GM19193 (cell line): ENCODE measurements around the gene LITAF.

Experiments
- POLR2A ChIP-seq: IDR thresholded peaks from 4 replicates; pipeline ENCODE4 v1.6.1; 2011; ENCODE audit not compliant: insufficient read depth, insufficient read length; ENCODE audit errors: extremely low read depth

Gene LITAF

GRCh38 chr16:11570258-11570657, 16.5 kb downstream of the LITAF start:
- no peak for TF ChIP-seq POLR2A

DNA sequence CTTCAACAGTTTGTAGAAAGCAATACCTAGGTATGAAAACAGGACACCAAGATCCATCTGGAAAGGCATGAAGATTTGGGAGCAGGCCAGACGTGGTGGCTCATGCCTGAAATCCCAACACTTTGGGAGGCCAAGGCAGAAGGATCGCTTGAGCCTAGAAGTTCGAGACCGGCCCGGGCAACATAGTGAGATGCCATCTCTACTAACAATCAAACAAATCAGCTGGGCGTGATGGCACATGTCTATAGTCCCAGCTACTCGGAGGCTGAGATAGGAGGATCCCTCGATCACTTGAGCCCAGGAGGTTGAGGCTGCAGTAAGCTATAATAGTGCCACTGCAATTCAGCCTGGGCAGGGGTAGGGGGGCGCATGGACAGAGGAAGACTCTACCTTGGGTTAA, 20.3 kb downstream of the LITAF start:
- no peak for TF ChIP-seq POLR2A

- TF ChIP-seq POLR2A = no peak
Measured at GRCh38 chr16:11565665-11566064, 21.1 kb downstream of the LITAF start.

- no peak for TF ChIP-seq POLR2A
Measured at GRCh38 chr16:11564046-11564926, 22.4 kb downstream of the LITAF start.

DNA sequence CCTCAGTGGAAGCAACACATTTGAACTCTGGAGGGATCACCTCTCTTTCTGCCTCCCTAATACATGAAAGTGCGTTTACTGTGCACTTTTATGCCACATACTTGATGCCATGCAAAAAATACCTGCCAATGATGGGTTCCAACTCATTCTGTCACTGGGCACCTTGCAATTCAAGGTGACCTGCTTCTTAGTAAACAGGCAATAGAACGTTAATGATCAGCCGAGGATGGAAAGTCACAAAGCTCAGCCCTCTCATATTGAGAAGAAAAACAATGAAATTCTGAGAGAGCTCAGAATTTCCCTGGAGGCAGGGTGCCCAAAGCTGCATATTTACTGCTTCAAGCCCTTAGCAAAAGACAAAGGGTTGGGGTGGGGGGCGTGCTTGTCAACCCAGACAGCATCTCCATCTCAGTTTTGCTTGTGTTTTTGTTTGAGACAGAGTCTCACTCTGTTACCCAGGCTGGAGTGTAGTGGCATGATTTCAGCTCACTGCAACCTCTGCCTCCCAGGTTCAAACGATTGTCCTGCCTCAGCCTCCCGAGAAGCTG, 23.2 kb downstream of the LITAF start:
- TF ChIP-seq POLR2A = no peak

GRCh38 chr16:11562941-11563340, 23.8 kb downstream of the LITAF start:
- no peak for TF ChIP-seq POLR2A

DNA sequence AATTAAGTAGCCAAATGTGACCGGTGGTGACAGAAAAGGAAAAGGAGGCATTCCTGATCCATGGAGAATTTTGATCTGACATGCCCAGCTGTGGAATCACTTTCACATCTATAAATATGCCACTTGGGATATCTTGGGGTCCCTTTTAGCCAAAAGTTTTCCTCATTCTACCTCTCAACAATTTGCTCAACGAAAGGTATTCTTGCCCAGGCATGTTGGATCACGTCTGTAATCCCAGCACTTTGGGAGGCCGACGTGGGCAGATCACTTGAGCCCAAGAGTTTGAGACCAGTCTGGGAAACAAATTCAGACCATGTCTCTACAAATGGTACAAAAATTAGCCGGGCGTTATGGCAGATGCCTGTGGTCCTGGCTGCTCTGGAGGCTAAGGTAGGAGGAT, 24.3 kb downstream of the LITAF start:
- no peak for TF ChIP-seq POLR2A

DNA sequence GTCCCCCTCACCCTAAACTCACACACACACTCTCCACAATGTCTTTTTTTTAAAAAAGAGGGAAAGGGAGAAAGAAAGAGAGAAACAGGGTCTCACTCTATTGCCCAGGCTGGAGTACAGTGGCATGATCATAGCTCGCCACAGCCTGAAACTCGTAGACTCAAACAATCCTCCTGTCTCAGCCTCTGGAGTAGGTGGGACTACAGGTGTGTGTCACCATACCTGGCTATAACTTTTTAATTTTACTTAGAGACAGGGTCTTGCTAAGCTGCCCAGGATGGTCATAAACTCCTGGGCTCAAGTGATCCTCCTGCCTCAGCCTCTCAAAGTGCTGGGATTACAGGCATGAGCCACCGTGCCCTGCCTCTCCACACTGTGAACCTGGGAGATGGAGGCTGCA, 24.9 kb downstream of the LITAF start:
- no peak for TF ChIP-seq POLR2A

- no peak for TF ChIP-seq POLR2A
Measured at GRCh38 chr16:11561454-11561805, 25.3 kb downstream of the LITAF start.

GRCh38 chr16:11560701-11561453, 25.8 kb downstream of the LITAF start:
- TF ChIP-seq POLR2A = no peak

DNA sequence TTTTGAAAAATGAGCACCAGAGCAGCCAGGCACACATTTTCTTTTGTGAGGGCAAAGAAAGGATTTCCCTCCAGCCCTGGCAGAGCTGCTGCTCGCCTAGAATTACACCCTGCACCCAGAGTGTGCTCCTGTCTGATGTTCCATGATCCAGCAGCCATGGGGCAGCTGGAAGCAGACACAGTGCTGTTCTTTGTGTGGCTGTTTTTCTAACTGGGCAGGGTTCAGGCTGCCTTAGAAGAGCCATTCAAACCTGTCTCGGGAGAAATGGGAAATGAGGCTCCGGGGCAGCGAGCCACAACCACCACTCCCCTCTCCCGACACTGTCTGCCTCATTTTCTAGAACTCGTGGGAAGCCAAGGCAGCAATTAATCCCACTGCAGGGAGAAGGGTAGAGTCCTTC, 28.9 kb downstream of the LITAF start:
- TF ChIP-seq POLR2A = no peak

- TF ChIP-seq POLR2A = no peak
Measured at GRCh38 chr16:11556945-11557720, 29.6 kb downstream of the LITAF start.

DNA sequence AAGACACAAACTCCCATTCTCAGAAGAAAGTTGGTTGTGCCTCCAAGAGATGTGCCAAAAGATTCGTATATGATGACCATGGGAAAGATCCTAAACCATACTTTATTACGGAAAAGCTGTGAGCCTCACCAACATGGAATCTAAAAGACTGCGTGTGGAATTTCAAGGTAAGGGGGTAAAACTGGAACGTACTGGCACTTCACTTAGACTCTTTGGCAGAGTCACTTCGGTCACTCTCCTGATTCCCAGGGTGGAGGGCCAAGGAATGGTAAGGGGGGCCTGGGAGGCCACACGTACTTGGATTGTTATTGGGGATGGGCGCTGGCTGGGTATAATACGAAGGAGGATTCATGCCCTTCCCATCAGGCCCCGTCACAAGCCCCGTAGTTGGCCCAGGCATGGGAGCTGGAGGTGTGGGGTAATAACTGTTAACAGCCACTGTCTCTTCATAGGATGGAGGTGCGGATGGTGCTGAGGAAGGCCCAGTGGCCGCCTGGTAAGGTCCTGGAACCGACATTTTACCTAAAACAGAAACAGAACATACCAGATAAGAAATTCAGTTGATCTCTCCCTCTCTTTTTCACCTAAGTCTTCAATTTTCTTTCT, 30.4 kb downstream of the LITAF start:
- TF ChIP-seq POLR2A = no peak

- no peak for TF ChIP-seq POLR2A
Measured at GRCh38 chr16:11554053-11554452, 32.7 kb downstream of the LITAF start.

DNA sequence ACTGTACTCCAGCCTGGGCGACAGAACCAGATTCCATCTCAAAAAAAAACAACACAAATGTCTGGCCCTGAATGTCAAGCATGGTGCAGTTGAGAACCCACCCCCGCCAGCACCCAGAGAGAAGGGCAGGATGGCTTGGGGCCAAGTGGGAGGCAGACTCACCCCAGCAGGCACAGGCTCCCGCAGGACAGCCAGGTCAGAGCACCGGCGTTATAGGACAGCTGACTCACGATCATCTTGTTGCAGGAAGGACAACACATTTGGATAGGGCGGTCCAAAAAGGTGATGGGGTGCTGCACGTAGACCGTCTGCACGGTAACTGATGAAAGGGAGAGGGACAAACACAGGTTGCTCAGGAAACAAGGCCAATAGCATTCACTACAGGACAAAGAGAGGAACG, 33.3 kb downstream of the LITAF start:
- no peak for TF ChIP-seq POLR2A

- TF ChIP-seq POLR2A = no peak
Measured at GRCh38 chr16:11552440-11552839, 34.3 kb downstream of the LITAF start.

- no peak for TF ChIP-seq POLR2A
Measured at GRCh38 chr16:11551842-11552241, 34.9 kb downstream of the LITAF start.
